K562 (cell line): ENCODE results near the gene MGAT5. TPM values are rescaled to one million over a fixed set of nuclear protein-coding genes. Genes with fewer than 3 reads are reported as not detected.

Experiments
- ATAC-seq: fragments of 200-7000 bp; cut with Tn5 transposase; 3 replicates; pipeline ENCODE4 v1.9.1; 2020; ENCODE audit warnings: moderate library complexity
- BruUV-seq: library from RNA; stranded (reverse); fragments of 400-500 nt; replicated peaks from 2 replicates; lab custom pipeline; 2021; lab: Mats Ljungman, UMichigan
- CTCF ChIA-PET: fragments of 300-600 bp; formaldehyde crosslinking; extraction: SDS; loops from one replicate; lab custom pipeline; 2021; ENCODE audit warnings: low intra/inter-chr PET ratio; lab: Yijun Ruan, JAX
- POLR2A ChIA-PET: fragments of 300-600, 350-650 bp; sonication (Branson Sonifier 250); formaldehyde crosslinking; extraction: SDS; loops from one replicate; lab custom pipeline; 2021; ENCODE audit warnings: antibody characterized with exemption, inconsistent platforms; lab: Yijun Ruan, JAX
- DNase-seq, 4 experiments: peaks; one replicate each; pipeline versions ENCODE4 v3.0.0 to v3.0.0-alpha.2; 2011 to 2018; ENCODE audit warnings: low spot score in 3 of 4, mixed read lengths in 3 of 4; ENCODE audit errors: extremely low read depth in 1 of 4
- FAIRE-seq: peaks from 2 replicates; lab custom pipeline; 2011; peaks lifted over from hg19 to GRCh38; lab: Jason Lieb, UNC
- H2AFZ ChIP-seq: 2 replicates; pipeline ENCODE4 v1.6.0; 2011; ENCODE audit warnings: low read depth, low read length, control low read depth, inconsistent platforms
- H3K27ac ChIP-seq: fragments of 200-600 bp; 3 replicates; pipeline ENCODE4 v1.8.0; 2011; ENCODE audit warnings: low read depth, mild to moderate bottlenecking, control low read depth, inconsistent platforms, low read length, moderate library complexity, mixed read lengths; ENCODE audit errors: extremely low read depth
- H3K27me3 ChIP-seq, 2 experiments: fragments of 300-600 bp in 1 of 2; 2 replicates in 1 of 2; 3 replicates in 1 of 2; pipeline versions ENCODE4 v1.6.0 to v1.8.0; 2011; ENCODE audit warnings: inconsistent platforms in 2 of 2, low read length in 2 of 2, mild to moderate bottlenecking in 1 of 2, mixed read lengths in 1 of 2, moderate library complexity in 1 of 2; ENCODE audit not compliant: control insufficient read depth in 2 of 2, insufficient read depth in 2 of 2
- H3K36me3 ChIP-seq: fragments of 300-600 bp; 3 replicates; pipeline ENCODE4 v1.8.0; 2011; ENCODE audit warnings: mild to moderate bottlenecking, low read length, inconsistent platforms; ENCODE audit not compliant: control insufficient read depth, insufficient read depth
- H3K4me1 ChIP-seq, 2 experiments: fragments of 200-600 bp in 1 of 2; replicated peaks in 1 of 2; 2 replicates in 1 of 2; 3 replicates in 1 of 2; pipeline versions ENCODE4 v1.5.1 to v1.8.0; 2011; ENCODE audit warnings: inconsistent platforms in 2 of 2, low read length in 2 of 2, mild to moderate bottlenecking in 1 of 2, mixed read lengths in 1 of 2, moderate library complexity in 1 of 2; ENCODE audit not compliant: control insufficient read depth in 2 of 2, insufficient read depth in 2 of 2
- H3K4me2 ChIP-seq: 2 replicates; pipeline ENCODE4 v1.6.1; 2011; ENCODE audit warnings: low read length, control low read depth, inconsistent platforms, mixed read lengths; ENCODE audit not compliant: insufficient read depth
- H3K4me3 ChIP-seq: fragments of 200-600 bp; sonication (generic), shearing (Covaris generic); 2 replicates; pipeline ENCODE4 v1.5.1; 2016; ENCODE audit warnings: control low read depth, inconsistent platforms
- H3K79me2 ChIP-seq: fragments of 200-600 bp; 3 replicates; pipeline ENCODE4 v1.8.0; 2011; ENCODE audit warnings: low read length, inconsistent platforms; ENCODE audit not compliant: control insufficient read depth, insufficient read depth
- H3K9ac ChIP-seq, 2 experiments: 2 replicates each; pipeline versions ENCODE4 v1.6.0 to v1.6.1; 2011; ENCODE audit warnings: low read depth in 2 of 2, low read length in 2 of 2, control low read depth in 1 of 2, inconsistent platforms in 1 of 2, mild to moderate bottlenecking in 1 of 2, mixed read lengths in 1 of 2; ENCODE audit not compliant: insufficient read depth in 1 of 2
- H3K9me1 ChIP-seq: one replicate; pipeline ENCODE4 v1.6.0; 2011; ENCODE audit warnings: inconsistent platforms, mild to moderate bottlenecking, low read length, moderate library complexity; ENCODE audit not compliant: control insufficient read depth, insufficient read depth
- H3K9me3 ChIP-seq: replicated peaks from 2 replicates; pipeline ENCODE4 v1.5.1; 2011; ENCODE audit warnings: low read depth, low read length, inconsistent platforms; ENCODE audit not compliant: control insufficient read depth, insufficient read depth
- H4K20me1 ChIP-seq: replicated peaks from 2 replicates; pipeline ENCODE4 v1.6.1; 2011; ENCODE audit warnings: low read length, inconsistent platforms, mixed read lengths; ENCODE audit not compliant: control insufficient read depth, insufficient read depth
- ARHGAP35 ChIP-seq: fragments of 450-650 bp; IDR thresholded peaks from 2 replicates; pipeline ENCODE4 v1.6.1; 2018; ENCODE audit not compliant: partially characterized antibody
- C11orf30 ChIP-seq: fragments of 450-650 bp; IDR thresholded peaks from 2 replicates; pipeline ENCODE4 v1.6.1; 2016; ENCODE audit warnings: low read depth, mild to moderate bottlenecking
- CBFB ChIP-seq: sonication (generic); formaldehyde crosslinking; IDR thresholded peaks from 2 replicates; pipeline ENCODE4 v1.4.0; 2020; ENCODE audit warnings: mild to moderate bottlenecking, missing genetic modification reagents
- CBX8 ChIP-seq: fragments of 200-600 bp; sonication (generic); IDR thresholded peaks from 2 replicates; pipeline ENCODE4 v1.6.1; 2012; ENCODE audit warnings: borderline replicate concordance, mixed run types, low read depth, mild to moderate bottlenecking, moderate library complexity, mixed read lengths, low read length, control low read depth, inconsistent platforms; ENCODE audit not compliant: poor library complexity, severe bottlenecking; ENCODE audit errors: extremely low read depth
- CEBPZ ChIP-seq: fragments of 150-350 bp; IDR thresholded peaks from 2 replicates; pipeline ENCODE4 v1.6.1; 2014; ENCODE audit warnings: low read depth, mild to moderate bottlenecking, low read length, borderline replicate concordance
- DIDO1 ChIP-seq: fragments of 450-650 bp; IDR thresholded peaks from 2 replicates; pipeline ENCODE4 v1.6.1; 2016; ENCODE audit warnings: low read depth, missing biosample characterization, missing genetic modification characterization
- MLLT1 ChIP-seq, 2 experiments: fragments of 450-650 bp; IDR thresholded peaks; 2 replicates each; pipeline ENCODE4 v1.6.1; 2016
- MXI1 ChIP-seq: IDR thresholded peaks from 2 replicates; pipeline ENCODE4 v1.6.1; 2011; ENCODE audit warnings: low read depth, mild to moderate bottlenecking, improper control_type of control experiment, low read length
- SRSF9 ChIP-seq: fragments of 200-400 bp; formaldehyde crosslinking; IDR thresholded peaks from 2 replicates; pipeline ENCODE4 v1.6.1; 2017; ENCODE audit warnings: low read depth, low read length, borderline replicate concordance
- TEAD1 ChIP-seq, 2 experiments: fragments of 450-650 bp in 1 of 2; sonication (generic) in 1 of 2; formaldehyde crosslinking; IDR thresholded peaks; 2 replicates each; pipeline versions ENCODE4 v1.4.0 to v1.8.0; 2020 to 2022; ENCODE audit warnings: mild to moderate bottlenecking in 2 of 2, missing genetic modification reagents in 1 of 2
- TFAP4 ChIP-seq: sonication (generic); formaldehyde crosslinking; IDR thresholded peaks from 2 replicates; pipeline ENCODE4 v1.8.0; 2022; ENCODE audit warnings: missing genetic modification reagents, mild to moderate bottlenecking, moderate library complexity, borderline replicate concordance
- TSHZ1 ChIP-seq: fragments of 250-450 bp; sonication (Bioruptor Pico); IDR thresholded peaks from 2 replicates; pipeline ENCODE4 v1.4.0; 2020; ENCODE audit warnings: mild to moderate bottlenecking, moderate library complexity
- ZNF175 ChIP-seq: fragments of 200-800 bp; sonication (Bioruptor generic); IDR thresholded peaks from 2 replicates; pipeline ENCODE4 v1.6.1; 2016; ENCODE audit warnings: low read depth, mild to moderate bottlenecking, missing genetic modification characterization, missing compliant biosample characterization
- WGBS: fragments of 100-300 bp; shearing (Covaris generic); methylation state at CpG from one replicate; pipeline ENCODE4 v1.1.6; 2016; ENCODE audit warnings: low coverage, mixed read lengths; ENCODE audit not compliant: insufficient coverage; ENCODE audit errors: missing lambda C conversion rate; 5-methylcytosine and 5-hydroxymethylcytosine counted together
- in situ Hi-C: fragments of 300-500 bp; cut with MboI; formaldehyde crosslinking; loops from 4 replicates; pipeline ENCODE4 v1.15.0; 2018; ENCODE audit warnings: inconsistent platforms, mixed read lengths
- intact Hi-C: fragments of 100-400 bp; cut with micrococcal nuclease; formaldehyde crosslinking; loops from 2 replicates; pipeline ENCODE4 v1.14.2; 2022
- polyA plus RNA-seq, 8 experiments: library from polyadenylated mRNA; depleted of rRNA in 4 of 8; stranded (reverse) in 5 of 8; unstranded in 3 of 8; fragments of >200 nt; fragmentation: Nextera tagmentation in 2 of 8; fragmentation: Illumina TruSeq in 1 of 8; extraction: Ambion mirVana in 2 of 8; extraction: Trizol in 1 of 8; gene quantifications; 2 replicates each; pipeline versions ENCODE4 v1.2.1 to v1.2.3, GENCODE V29; 2011 to 2014; ENCODE audit warnings: inconsistent platforms in 1 of 8, missing spikeins in 1 of 8
- total RNA-seq, 7 experiments: library from RNA; depleted of rRNA in 6 of 7; stranded (reverse); fragments of >200 nt in 6 of 7; fragmentation: Illumina TruSeq in 2 of 7; extraction: Trizol in 2 of 7; gene quantifications; 2 replicates each; pipeline versions ENCODE4 v1.2.1 to v1.2.3, GENCODE V29; 2011 to 2021; ENCODE audit warnings: low replicate concordance in 1 of 7

Gene MGAT5
- total and polyA plus RNA-seq, 9 of the 15 experiments (the other 6 are each of a cell fraction or from before 2014, with no cell fraction given) = 1.6 to 18.6 (median 11.1) TPM

DNA sequence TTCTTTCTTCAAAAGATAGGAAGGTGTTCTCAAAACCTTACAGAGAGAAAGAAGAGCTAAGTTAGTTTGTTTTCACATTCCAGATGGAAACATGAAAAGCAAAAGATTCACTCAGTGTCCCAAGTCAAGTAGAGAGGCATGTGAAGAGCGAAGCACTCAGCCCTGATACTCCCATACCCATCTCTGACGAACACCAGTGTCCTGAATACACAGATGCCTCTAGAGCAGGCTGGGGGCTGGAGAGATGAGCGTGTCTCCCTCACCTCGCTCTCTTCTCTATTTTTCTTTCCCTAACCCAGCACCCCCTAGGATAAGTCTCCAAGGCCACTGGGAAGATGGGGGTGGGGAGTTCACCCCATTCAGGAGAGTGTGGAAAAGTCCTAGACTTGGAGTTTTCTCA is 237.2 kb downstream of the MGAT5 start:
- peaks cover 17 to 33% of the 10 kb centered on the region in 2 experiments; a peak in 4 of 5 replicates for H3K27me3 ChIP-seq
- no peaks in the 10 kb centered on the region for H3K79me2 ChIP-seq
- no peak for ATAC-seq
- no peaks in the 10 kb centered on the region for H3K4me1 ChIP-seq
- no peak overlapping the region for H2AFZ ChIP-seq
- H3K9ac ChIP-seq = no peak overlapping the region
- H3K4me3 ChIP-seq = no peak overlapping the region
- intact Hi-C loops = no loop called here
- no peak for FAIRE-seq
- in situ Hi-C loops = loop anchor here (10.0 kb wide), 1 partner anchor 986 kb away; no protein-coding TSS in a partner anchor
- BruUV-seq = no TSS peak
- H3K36me3 ChIP-seq = no peaks in the 10 kb centered on the region
- no peak overlapping the region for H3K4me2 ChIP-seq
- H4K20me1 ChIP-seq = no peaks in the 10 kb centered on the region
- no peaks in the 10 kb centered on the region for H3K9me1 ChIP-seq
- ChIA-PET CTCF (no interaction called here), POLR2A (no interaction called here)
- H3K9me3 ChIP-seq = no peaks in the 10 kb centered on the region
- no peak for DNase-seq
- H3K27ac ChIP-seq = no peak overlapping the region
- 0% methylated on average over 4 of the region's 4 CpGs for WGBS
- TF ChIP-seq CBFB (CRISPR knock-in tag) = no peak
- no peak for TF ChIP-seq C11orf30
- TF ChIP-seq CBX8 = no peak
- TF ChIP-seq ZNF175 (CRISPR knock-in tag) = no peak
- no peak for TF ChIP-seq SRSF9
- no peak for TF ChIP-seq TEAD1 (CRISPR knock-in tag; IDR thresholded peaks at IDR 0.05)
- no peak for TF ChIP-seq TSHZ1
- no peak for TF ChIP-seq TFAP4
- TF ChIP-seq DIDO1 = no peak
- TF ChIP-seq ARHGAP35 = no peak
- TF ChIP-seq MLLT1 (IDR thresholded peaks at IDR 0.05) = no peak
- no peak for TF ChIP-seq MXI1
- TF ChIP-seq CEBPZ = no peak
